ENCODE measurements around the gene ARHGDIB. TPM values are rescaled to one million over a fixed set of nuclear protein-coding genes. Genes with fewer than 3 reads are reported as not detected.

The ARHGDIB gene
- polyA plus RNA-seq, 1 experiment: 31.7 TPM

DNA sequence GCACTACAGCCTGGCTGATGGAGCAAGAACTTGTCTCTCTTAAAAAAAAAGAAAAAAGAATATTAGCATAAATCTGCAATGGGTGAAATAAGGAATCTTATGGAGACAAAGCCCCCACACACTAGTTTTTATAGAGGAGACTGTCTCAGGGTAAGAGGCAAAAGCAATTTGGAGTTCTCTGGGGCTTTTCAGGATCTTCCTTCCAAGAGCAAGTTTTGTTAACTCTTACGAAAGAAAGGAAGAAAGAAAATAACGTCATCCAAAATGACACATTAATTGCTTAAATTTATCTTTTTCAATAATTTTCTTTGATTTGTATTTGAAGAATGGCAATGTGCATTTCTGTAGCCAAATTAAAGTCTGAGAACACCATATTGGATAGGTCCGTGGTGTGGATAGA is 15.3 kb upstream of the ARHGDIB start:
- DNase-seq (ENCODE audit: low read depth): no peak
- TF ChIP-seq CTCF (IDR thresholded peaks at IDR 0.05; ENCODE audit: insufficient read depth, low read depth, low read length): no peak
- no peak overlapping the region for H3K4me3 ChIP-seq (ENCODE audit: low read depth, low read length)
- POLR2A ChIA-PET: no interaction called here
- H3K27me3 ChIP-seq (ENCODE audit: control insufficient read depth, insufficient read depth, low read length): peaks cover 5% of the 10 kb centered on the region; the same call in 1 of the 2 replicates
- no peaks in the 10 kb centered on the region for H3K36me3 ChIP-seq (ENCODE audit: control insufficient read depth, insufficient read depth, low read length)
- CTCF ChIA-PET: interaction anchor here (0.5 kb wide), 1 partner anchor 1056 kb away, joined by 5 read pairs; no protein-coding TSS in a partner anchor

GRCh38 chr12:14975457-14975856 is 14.1 kb upstream of the ARHGDIB start:
- ChIA-PET CTCF (no interaction called here), POLR2A (no interaction called here)
- no peak for DNase-seq (ENCODE audit: low read depth)
- H3K27me3 ChIP-seq (ENCODE audit: control insufficient read depth, insufficient read depth, low read length): 0 out of 2 replicates have a peak, but pooled peaks cover 1% of the 10 kb centered on the region
- TF ChIP-seq CTCF (IDR thresholded peaks at IDR 0.05; ENCODE audit: insufficient read depth, low read depth, low read length): no peak
- H3K4me3 ChIP-seq (ENCODE audit: low read depth, low read length): no peak overlapping the region
- H3K36me3 ChIP-seq (ENCODE audit: control insufficient read depth, insufficient read depth, low read length): no peaks in the 10 kb centered on the region

DNA sequence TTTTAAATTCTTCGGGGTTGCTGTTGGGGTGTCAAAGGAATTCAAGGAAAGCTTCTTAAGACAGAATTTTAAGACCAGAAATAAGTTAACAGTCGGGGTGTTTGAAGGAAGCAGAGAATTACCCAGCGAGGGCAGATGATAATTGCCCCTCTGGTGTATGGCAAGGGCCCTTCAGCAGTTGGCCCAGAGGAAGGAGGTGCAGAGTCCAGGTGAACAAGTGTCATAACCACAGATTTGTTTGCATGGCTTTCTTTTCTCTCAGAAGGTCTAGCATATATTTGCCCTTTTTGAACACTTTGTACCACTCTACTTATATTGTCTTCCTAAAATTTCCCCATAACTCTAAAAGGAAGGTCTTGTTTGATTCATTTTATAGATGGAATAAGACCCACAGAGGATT is 13.2 kb upstream of the ARHGDIB start:
- TF ChIP-seq CTCF (IDR thresholded peaks at IDR 0.05; ENCODE audit: insufficient read depth, low read depth, low read length): no peak
- ChIA-PET POLR2A (no interaction called here), CTCF (no interaction called here)
- no peaks in the 10 kb centered on the region for H3K36me3 ChIP-seq (ENCODE audit: control insufficient read depth, insufficient read depth, low read length)
- no peak overlapping the region for H3K4me3 ChIP-seq (ENCODE audit: low read depth, low read length)
- no peak for DNase-seq (ENCODE audit: low read depth)
- 0 out of 2 replicates have a peak, but pooled peaks cover 1% of the 10 kb centered on the region for H3K27me3 ChIP-seq (ENCODE audit: control insufficient read depth, insufficient read depth, low read length)

- POLR2A ChIA-PET: no interaction called here
- CTCF ChIA-PET: no interaction called here
- Histone ChIP-seq H3K27me3 (ENCODE audit: control insufficient read depth, insufficient read depth, low read length) (0 out of 2 replicates have a peak, but pooled peaks cover 1% of the 10 kb centered on the region), H3K36me3 (ENCODE audit: control insufficient read depth, insufficient read depth, low read length) (no peaks in the 10 kb centered on the region), H3K4me3 (ENCODE audit: low read depth, low read length) (no peak within 1 kb of the TSS)
- TF ChIP-seq CTCF (IDR thresholded peaks at IDR 0.05; ENCODE audit: insufficient read depth, low read depth, low read length): no peak
- DNase-seq (ENCODE audit: low read depth): no peak
Observed at GRCh38 chr12:14972816-14973215, 11.4 kb upstream of the ARHGDIB start, which contains the start of gene PDE6H. Gene PDE6H (plus strand): TSS chr12:14973042. CDS start chr12:14978013, 4,971 bp downstream.

DNA sequence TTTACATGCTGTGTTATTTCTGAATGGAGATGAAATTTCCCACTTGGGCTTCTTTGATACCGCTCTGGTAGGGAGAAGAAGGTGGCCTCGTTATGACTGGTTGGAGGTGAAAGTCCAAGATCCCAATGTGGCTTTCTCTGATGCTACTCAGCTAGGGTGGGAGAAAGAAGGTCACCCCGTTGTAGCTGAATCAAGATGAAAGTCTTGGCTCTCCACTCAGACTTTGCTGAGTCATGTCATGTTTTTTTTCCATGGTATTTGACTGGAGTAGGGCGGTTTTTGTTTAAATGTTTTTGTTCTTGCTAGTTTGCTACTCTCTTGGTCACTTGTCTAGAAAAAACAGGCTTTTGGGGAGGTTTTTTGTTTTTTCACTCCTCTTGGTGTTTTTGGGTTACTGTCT is 9.1 kb upstream of the ARHGDIB start:
- DNase-seq (ENCODE audit: low read depth): no peak
- Histone ChIP-seq H3K27me3 (ENCODE audit: control insufficient read depth, insufficient read depth, low read length) (0 out of 2 replicates have a peak, but pooled peaks cover 1% of the 10 kb centered on the region), H3K4me3 (ENCODE audit: low read depth, low read length) (no peak overlapping the region), H3K36me3 (ENCODE audit: control insufficient read depth, insufficient read depth, low read length) (no peaks in the 10 kb centered on the region)
- no peak for TF ChIP-seq CTCF (IDR thresholded peaks at IDR 0.05; ENCODE audit: insufficient read depth, low read depth, low read length)
- ChIA-PET POLR2A (no interaction called here), CTCF (no interaction called here)

Measured in BJ (cell line).